HCT116 (cell line): Measurements from ENCODE around the gene KRTAP9-7. TPM values are rescaled to one million over a fixed set of nuclear protein-coding genes. Genes with fewer than 3 reads are reported as not detected.

Source experiments
- ATAC-seq: fragments of 200-7000 bp; cut with Tn5 transposase; 2 replicates; pipeline ENCODE4 v1.9.1; 2020; ENCODE audit warnings: mild to moderate bottlenecking, moderate library complexity
- BruUV-seq: library from RNA; stranded (reverse); fragments of 400-500 nt; replicated peaks from 2 replicates; lab custom pipeline; 2021; lab: Mats Ljungman, UMichigan
- CTCF ChIA-PET: fragments of 300-600 bp; sonication (Branson Sonifier 250); formaldehyde crosslinking; loops from one replicate; lab custom pipeline; 2021; ENCODE audit warnings: antibody characterized with exemption; lab: Charles Lee
- POLR2A ChIA-PET: fragments of 300-600, 350-600 bp; sonication (Branson Sonifier 250); formaldehyde crosslinking; loops from one replicate; lab custom pipeline; 2021; ENCODE audit warnings: antibody characterized with exemption; lab: Charles Lee
- RAD21 ChIA-PET, 2 experiments: fragments of 300-600 bp; sonication (Branson Sonifier 250); formaldehyde crosslinking; loops; one replicate each; lab custom pipeline; 2023; ENCODE audit warnings: low total read pairs in 2 of 2; ENCODE audit not compliant: uncharacterized antibody in 2 of 2, unreplicated experiment in 2 of 2, low non-redundant PET in 1 of 2; lab: Charles Lee
- DNase-seq: peaks from one replicate; pipeline ENCODE4 v3.0.0-alpha.2; 2010; ENCODE audit warnings: low read depth, low spot score
- H2AFZ ChIP-seq: fragments of 200-600 bp; shearing (Covaris generic), sonication (generic); 2 replicates; pipeline ENCODE4 v1.6.1; 2017; ENCODE audit warnings: low read depth, mixed run types, mixed read lengths, antibody characterized with exemption, low read length; ENCODE audit not compliant: poor library complexity, severe bottlenecking
- H3K27ac ChIP-seq: 2 replicates; pipeline ENCODE4 v1.5.1; 2012; ENCODE audit warnings: low read depth, low read length
- H3K27me3 ChIP-seq: fragments of 200-600 bp; sonication (generic); 2 replicates; pipeline ENCODE4 v1.6.1; 2016; ENCODE audit warnings: mixed run types, low read length, mixed read lengths; ENCODE audit not compliant: insufficient read depth
- H3K36me3 ChIP-seq, 2 experiments: fragments of 200-500 bp in 1 of 2; fragments of 200-600 bp in 1 of 2; sonication (Bioruptor generic) in 1 of 2; sonication (generic) in 1 of 2; 2 replicates each; pipeline versions ENCODE4 v1.5.1 to v1.6.1; 2014 to 2016; ENCODE audit warnings: low read length in 2 of 2, inconsistent platforms in 1 of 2, mixed read lengths in 1 of 2, mixed run types in 1 of 2; ENCODE audit not compliant: insufficient read depth in 2 of 2, control insufficient read depth in 1 of 2
- H3K4me1 ChIP-seq, 2 experiments: fragments of 200-600 bp in 1 of 2; sonication (generic) in 1 of 2; 2 replicates each; pipeline versions ENCODE4 v1.5.1 to v1.6.1; 2012 to 2017; ENCODE audit warnings: low read length in 2 of 2, inconsistent platforms in 1 of 2, mild to moderate bottlenecking in 1 of 2, mixed read lengths in 1 of 2, mixed run types in 1 of 2, moderate library complexity in 1 of 2; ENCODE audit not compliant: insufficient read depth in 2 of 2, control insufficient read depth in 1 of 2
- H3K4me2 ChIP-seq: fragments of 200-600 bp; sonication (generic); 2 replicates; pipeline ENCODE4 v1.6.1; 2017; ENCODE audit warnings: mixed run types, low read length, mixed read lengths
- H3K4me3 ChIP-seq, 2 experiments: fragments of 200-600 bp in 1 of 2; sonication (generic) in 1 of 2; replicated peaks in 1 of 2; 2 replicates each; pipeline ENCODE4 v1.5.1; 2011 to 2016; ENCODE audit warnings: low read length in 2 of 2, control low read depth in 1 of 2, low read depth in 1 of 2, mild to moderate bottlenecking in 1 of 2, mixed read lengths in 1 of 2, mixed run types in 1 of 2
- H3K79me2 ChIP-seq: fragments of 200-600 bp; sonication (generic); 2 replicates; pipeline ENCODE4 v1.6.1; 2017; ENCODE audit warnings: mild to moderate bottlenecking, mixed run types, low read length, moderate library complexity, mixed read lengths; ENCODE audit not compliant: insufficient read depth
- H3K9ac ChIP-seq: fragments of 200-600 bp; sonication (generic); 2 replicates; pipeline ENCODE4 v1.6.1; 2016; ENCODE audit warnings: low read length, mixed read lengths
- H3K9me2 ChIP-seq: fragments of 200-600 bp; sonication (generic), shearing (Covaris generic); 2 replicates; pipeline ENCODE4 v1.6.1; 2017; ENCODE audit warnings: mixed run types, mild to moderate bottlenecking, moderate library complexity; ENCODE audit not compliant: insufficient read depth
- H3K9me3 ChIP-seq, 2 experiments: fragments of 200-500 bp in 1 of 2; fragments of 200-600 bp in 1 of 2; sonication (Bioruptor generic) in 1 of 2; sonication (generic) in 1 of 2; 2 replicates each; pipeline ENCODE4 v1.6.1; 2014 to 2017; ENCODE audit warnings: low read length in 2 of 2, mixed read lengths in 2 of 2, inconsistent platforms in 1 of 2, low read depth in 1 of 2, mild to moderate bottlenecking in 1 of 2, mixed run types in 1 of 2, moderate library complexity in 1 of 2; ENCODE audit not compliant: control insufficient read depth in 1 of 2, insufficient read depth in 1 of 2
- H4K20me1 ChIP-seq: fragments of 200-600 bp; sonication (generic), shearing (Covaris generic); 2 replicates; pipeline ENCODE4 v1.6.1; 2017; ENCODE audit warnings: mixed run types, mild to moderate bottlenecking, moderate library complexity; ENCODE audit not compliant: insufficient read depth
- CBX3 ChIP-seq: IDR thresholded peaks from 2 replicates; pipeline ENCODE4 v1.6.1; 2012; ENCODE audit warnings: low read depth
- CEBPB ChIP-seq: IDR thresholded peaks from 2 replicates; pipeline ENCODE4 v1.6.1; 2012; ENCODE audit warnings: low read depth
- EGR1 ChIP-seq: IDR thresholded peaks from 2 replicates; pipeline ENCODE4 v1.6.1; 2012; ENCODE audit warnings: low read depth
- ELF1 ChIP-seq: IDR thresholded peaks from 2 replicates; pipeline ENCODE4 v1.6.1; 2012; ENCODE audit warnings: low read depth, borderline replicate concordance
- EZH2 ChIP-seq: fragments of 200-600 bp; sonication (generic); IDR thresholded peaks from 2 replicates; pipeline ENCODE4 v1.6.1; 2017; ENCODE audit warnings: antibody characterized with exemption, mixed run types
- EZH2phosphoT487 ChIP-seq: fragments of 200-600 bp; IDR thresholded peaks from 2 replicates; pipeline ENCODE4 v1.6.1; 2018; ENCODE audit warnings: antibody characterized with exemption, borderline replicate concordance
- FOSL1 ChIP-seq: IDR thresholded peaks from 2 replicates; pipeline ENCODE4 v1.6.1; 2012; ENCODE audit warnings: low read depth
- POLR2A ChIP-seq: IDR thresholded peaks from 2 replicates; pipeline ENCODE4 v1.7.0; 2011; ENCODE audit warnings: borderline replicate concordance; ENCODE audit not compliant: insufficient read depth, insufficient read length; ENCODE audit errors: extremely low read depth
- RAD21 ChIP-seq: IDR thresholded peaks from 2 replicates; pipeline ENCODE4 v1.6.1; 2012; ENCODE audit warnings: low read depth, mild to moderate bottlenecking
- SIN3A ChIP-seq: IDR thresholded peaks from 2 replicates; pipeline ENCODE4 v1.6.1; 2012; ENCODE audit warnings: low read depth
- SRF ChIP-seq: IDR thresholded peaks from 2 replicates; pipeline ENCODE4 v1.6.1; 2012; ENCODE audit warnings: low read depth
- TCF7L2 ChIP-seq: IDR thresholded peaks from 2 replicates; pipeline ENCODE4 v1.7.0; 2011; ENCODE audit warnings: borderline replicate concordance, inconsistent platforms; ENCODE audit not compliant: insufficient read depth, insufficient read length; ENCODE audit errors: extremely low read depth
- YY1 ChIP-seq: IDR thresholded peaks from 2 replicates; pipeline ENCODE4 v1.6.1; 2011; ENCODE audit warnings: low read length, low read depth, moderate library complexity, mild to moderate bottlenecking; ENCODE audit not compliant: insufficient replicate concordance; ENCODE audit errors: extremely low read depth
- ZFX ChIP-seq: fragments of 450-650 bp; IDR thresholded peaks from 2 replicates; pipeline ENCODE4 v1.6.1; 2017
- ZNF274 ChIP-seq: fragments of 200-500 bp; sonication (Bioruptor generic); IDR thresholded peaks from 2 replicates; pipeline ENCODE4 v1.6.1; 2014; ENCODE audit warnings: mild to moderate bottlenecking, low read depth, low read length, inconsistent platforms
- intact Hi-C: fragments of 100-400 bp; cut with micrococcal nuclease; formaldehyde crosslinking; loops from 2 replicates; pipeline ENCODE4 v1.10.0; 2022
- total RNA-seq: library from RNA; stranded (reverse); gene quantifications from one replicate; pipeline ENCODE4 v1.2.1, GENCODE V29; 2021; ENCODE audit not compliant: unreplicated experiment
- TF ChIP-seq, protein P1 (sequence below): IDR thresholded peaks from 2 replicates; pipeline ENCODE4 v1.6.1; 2011; ENCODE audit warnings: mild to moderate bottlenecking, low read length, moderate library complexity; ENCODE audit not compliant: insufficient replicate concordance; ENCODE audit errors: extremely low read depth
- TF ChIP-seq, protein P2 (sequence below), 3 experiments: fragments of 200-600 bp in 1 of 3; sonication (generic) in 1 of 3; IDR thresholded peaks in 2 of 3; conservative IDR thresholded peaks in 1 of 3; 2 replicates each; pipeline ENCODE4 v1.5.1; 2012 to 2017; ENCODE audit warnings: low read depth in 2 of 3, low read length in 2 of 3, antibody characterized with exemption in 1 of 3, borderline replicate concordance in 1 of 3, control low read depth in 1 of 3, mild to moderate bottlenecking in 1 of 3, mixed read lengths in 1 of 3, mixed run types in 1 of 3, moderate library complexity in 1 of 3; ENCODE audit not compliant: insufficient read depth in 1 of 3

Gene KRTAP9-7
- total RNA-seq, 1 experiment from 2014 or later, result not detected

DNA sequence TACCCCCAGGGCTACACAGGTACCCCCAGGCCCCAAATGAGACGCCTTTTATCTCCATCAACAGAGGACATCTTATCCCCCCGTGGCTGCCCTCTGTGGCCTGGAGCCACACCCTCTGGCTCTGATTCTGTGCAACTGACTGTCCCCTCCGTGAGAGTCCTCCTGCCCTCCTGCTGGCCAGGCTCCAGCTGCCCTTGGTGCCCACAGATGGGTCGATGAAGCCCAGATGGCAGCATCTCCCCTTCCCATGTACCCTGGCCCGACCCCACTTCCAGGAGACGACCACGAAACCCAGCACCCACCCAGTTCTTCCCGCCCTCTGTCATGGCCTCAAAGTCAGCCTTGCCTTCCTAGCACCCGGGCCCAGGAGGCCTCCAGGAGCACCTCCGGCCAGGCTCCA, 49.6 kb downstream of the KRTAP9-7 start:
- no peaks in the 10 kb centered on the region for H4K20me1 ChIP-seq
- no peaks in the 10 kb centered on the region for H3K9me2 ChIP-seq
- TF ChIP-seq CBX3, result no peak
- no peak for TF ChIP-seq ELF1
- TF ChIP-seq SRF, result no peak
- no peak for TF ChIP-seq YY1
- TF ChIP-seq FOSL1, result no peak
- TF ChIP-seq EZH2, result no peak
- no peak for TF ChIP-seq EZH2phosphoT487
- intact Hi-C loops, result loop anchor here (2.0 to 10.0 kb wide), 3 partner anchors 172 to 700 kb away; no protein-coding TSS in a partner anchor
- no peak overlapping the region for H3K9ac ChIP-seq
- peaks cover 0 to 13% of the 10 kb centered on the region in 2 experiments; a peak in 1 of 4 replicates for H3K9me3 ChIP-seq
- ATAC-seq, result no peak
- ChIA-PET CTCF (no interaction called here), RAD21 (no interaction called here), POLR2A (no interaction called here)
- H3K4me2 ChIP-seq, result no peak overlapping the region
- no peaks in the 10 kb centered on the region for H3K79me2 ChIP-seq
- peaks cover 0 to 7% of the 10 kb centered on the region in 2 experiments; a peak in 1 of 4 replicates for H3K36me3 ChIP-seq
- no peak overlapping the region; the same call in 1 of the 2 replicates for H3K27ac ChIP-seq
- DNase-seq, result no peak
- H3K27me3 ChIP-seq, result no peaks in the 10 kb centered on the region
- no peak overlapping the region for H2AFZ ChIP-seq
- H3K4me1 ChIP-seq, result peaks cover 8 to 31% of the 10 kb centered on the region in 2 experiments; a peak in 3 of 4 replicates
- no TSS peak for BruUV-seq
- H3K4me3 ChIP-seq, result no peak overlapping the region

DNA sequence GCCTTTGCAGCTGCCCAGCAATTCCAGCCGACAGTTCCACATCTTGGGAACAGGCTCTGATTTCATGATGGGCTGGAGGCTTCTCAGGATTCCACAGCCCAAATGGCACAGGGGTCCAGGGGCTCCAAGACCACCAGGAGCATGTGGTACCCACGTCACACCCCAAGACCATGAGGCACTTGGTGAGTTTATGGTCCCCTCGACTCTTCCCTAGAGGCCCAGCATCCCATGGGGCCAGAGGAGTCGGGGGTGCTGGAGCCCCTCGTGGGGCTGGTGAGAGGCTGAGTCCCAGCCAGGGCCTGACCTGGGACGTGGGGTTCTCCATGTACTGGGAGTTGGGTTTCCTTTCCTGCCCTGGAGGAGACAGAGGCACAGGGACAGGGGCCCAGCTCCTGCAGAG, 50.1 kb downstream of the KRTAP9-7 start:
- Histone ChIP-seq H3K4me1 (peaks cover 8 to 31% of the 10 kb centered on the region in 2 experiments; a peak in 3 of 4 replicates), H3K4me2 (no peak overlapping the region), H3K9ac (no peak overlapping the region), H3K4me3 (no peak overlapping the region), H3K79me2 (no peaks in the 10 kb centered on the region), H4K20me1 (no peaks in the 10 kb centered on the region), H3K27me3 (no peaks in the 10 kb centered on the region), H3K36me3 (peaks cover 0 to 6% of the 10 kb centered on the region in 2 experiments; a peak in 1 of 4 replicates), H3K27ac (no peak overlapping the region; the same call in 1 of the 2 replicates), H3K9me3 (peaks cover 0 to 12% of the 10 kb centered on the region in 2 experiments; a peak in 1 of 4 replicates), H2AFZ (no peak overlapping the region), H3K9me2 (no peaks in the 10 kb centered on the region)
- no TSS peak for BruUV-seq
- ChIA-PET CTCF (no interaction called here), POLR2A (no interaction called here), RAD21 (no interaction called here)
- ATAC-seq, result no peak
- intact Hi-C loops, result loop anchor here (2.0 to 10.0 kb wide), 3 partner anchors 171 to 701 kb away; no protein-coding TSS in a partner anchor
- DNase-seq, result no peak
- TF ChIP-seq, protein P1, sequence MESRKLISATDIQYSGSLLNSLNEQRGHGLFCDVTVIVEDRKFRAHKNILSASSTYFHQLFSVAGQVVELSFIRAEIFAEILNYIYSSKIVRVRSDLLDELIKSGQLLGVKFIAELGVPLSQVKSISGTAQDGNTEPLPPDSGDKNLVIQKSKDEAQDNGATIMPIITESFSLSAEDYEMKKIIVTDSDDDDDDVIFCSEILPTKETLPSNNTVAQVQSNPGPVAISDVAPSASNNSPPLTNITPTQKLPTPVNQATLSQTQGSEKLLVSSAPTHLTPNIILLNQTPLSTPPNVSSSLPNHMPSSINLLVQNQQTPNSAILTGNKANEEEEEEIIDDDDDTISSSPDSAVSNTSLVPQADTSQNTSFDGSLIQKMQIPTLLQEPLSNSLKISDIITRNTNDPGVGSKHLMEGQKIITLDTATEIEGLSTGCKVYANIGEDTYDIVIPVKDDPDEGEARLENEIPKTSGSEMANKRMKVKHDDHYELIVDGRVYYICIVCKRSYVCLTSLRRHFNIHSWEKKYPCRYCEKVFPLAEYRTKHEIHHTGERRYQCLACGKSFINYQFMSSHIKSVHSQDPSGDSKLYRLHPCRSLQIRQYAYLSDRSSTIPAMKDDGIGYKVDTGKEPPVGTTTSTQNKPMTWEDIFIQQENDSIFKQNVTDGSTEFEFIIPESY, result no peak
- no peak for TF ChIP-seq EZH2
- TF ChIP-seq EZH2phosphoT487, result no peak
- TF ChIP-seq ZFX, result no peak
- no peak for TF ChIP-seq CEBPB
- no peak for TF ChIP-seq SIN3A
- no peak for TF ChIP-seq SRF
- TF ChIP-seq POLR2A, result no peak
- TF ChIP-seq ZNF274, result no peak
- TF ChIP-seq EGR1, result no peak
- no peak for TF ChIP-seq TCF7L2
- no peak for TF ChIP-seq YY1
- TF ChIP-seq, protein P2, sequence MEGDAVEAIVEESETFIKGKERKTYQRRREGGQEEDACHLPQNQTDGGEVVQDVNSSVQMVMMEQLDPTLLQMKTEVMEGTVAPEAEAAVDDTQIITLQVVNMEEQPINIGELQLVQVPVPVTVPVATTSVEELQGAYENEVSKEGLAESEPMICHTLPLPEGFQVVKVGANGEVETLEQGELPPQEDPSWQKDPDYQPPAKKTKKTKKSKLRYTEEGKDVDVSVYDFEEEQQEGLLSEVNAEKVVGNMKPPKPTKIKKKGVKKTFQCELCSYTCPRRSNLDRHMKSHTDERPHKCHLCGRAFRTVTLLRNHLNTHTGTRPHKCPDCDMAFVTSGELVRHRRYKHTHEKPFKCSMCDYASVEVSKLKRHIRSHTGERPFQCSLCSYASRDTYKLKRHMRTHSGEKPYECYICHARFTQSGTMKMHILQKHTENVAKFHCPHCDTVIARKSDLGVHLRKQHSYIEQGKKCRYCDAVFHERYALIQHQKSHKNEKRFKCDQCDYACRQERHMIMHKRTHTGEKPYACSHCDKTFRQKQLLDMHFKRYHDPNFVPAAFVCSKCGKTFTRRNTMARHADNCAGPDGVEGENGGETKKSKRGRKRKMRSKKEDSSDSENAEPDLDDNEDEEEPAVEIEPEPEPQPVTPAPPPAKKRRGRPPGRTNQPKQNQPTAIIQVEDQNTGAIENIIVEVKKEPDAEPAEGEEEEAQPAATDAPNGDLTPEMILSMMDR (IDR thresholded peaks at IDR 0.05 in 2 of 3, conservative IDR thresholded peaks at IDR 0.05 in 1 of 3; ENCODE audit: borderline replicate concordance in 1 of 3, insufficient read depth in 1 of 3, low read depth in 2 of 3, low read length in 2 of 3), result no peak
- no peak for TF ChIP-seq RAD21
